ENCODE measurements around the gene GALNT13. TPM values are rescaled to one million over a fixed set of nuclear protein-coding genes. Genes with fewer than 3 reads are reported as not detected.

GALNT13 gene
- total RNA-seq, 2 experiments from 2014 or later: not detected

- Histone ChIP-seq H3K27ac (ENCODE audit: low read depth in 1 of 2, low read length in 2 of 2) (no peak overlapping the region), H3K27me3 (ENCODE audit: control insufficient read depth in 1 of 2, insufficient read depth in 2 of 2, low read length in 2 of 2) (no peaks in the 10 kb centered on the region), H3K4me3 (ENCODE audit: low read length) (no peak overlapping the region), H3K36me3 (ENCODE audit: insufficient read depth, low read length) (no peaks in the 10 kb centered on the region), H3K9me3 (ENCODE audit: control insufficient read depth in 1 of 2, insufficient read depth in 1 of 2, low read length in 2 of 2) (peaks cover 0 to 4% of the 10 kb centered on the region in 2 experiments), H3K4me1 (ENCODE audit: insufficient read depth, low read length) (no peaks in the 10 kb centered on the region)
- DNase-seq: no peak
- intact Hi-C loops (cut with DNase I, micrococcal nuclease): no loop called here
- ChIA-PET POLR2A (no interaction called here), CTCF (no interaction called here)
- no peaks in the 10 kb centered on the region for H3K27me3 Mint-ChIP-seq
- H3K4me1 Mint-ChIP-seq (ENCODE audit: low read depth): no peaks in the 10 kb centered on the region
- H3K27ac Mint-ChIP-seq: no peak overlapping the region
- no peak for ATAC-seq (ENCODE audit: poor library complexity)
- H3K36me3 Mint-ChIP-seq (ENCODE audit: low read depth): no peaks in the 10 kb centered on the region
- no peak overlapping the region for H3K4me3 Mint-ChIP-seq
- no peaks in the 10 kb centered on the region for H3K9me3 Mint-ChIP-seq
- TF ChIP-seq CTCF (IDR thresholded peaks at IDR 0.05): no peak
Observed at GRCh38 chr2:154368153-154368552, 496.4 kb downstream of the GALNT13 start.

- Histone ChIP-seq H3K4me1 (ENCODE audit: insufficient read depth, low read length) (no peaks in the 10 kb centered on the region), H3K9me3 (ENCODE audit: control insufficient read depth in 1 of 2, insufficient read depth in 1 of 2, low read length in 2 of 2) (no peaks in the 10 kb centered on the region), H3K36me3 (ENCODE audit: insufficient read depth, low read length) (no peaks in the 10 kb centered on the region), H3K4me3 (ENCODE audit: low read length) (no peak overlapping the region), H3K27me3 (ENCODE audit: control insufficient read depth in 1 of 2, insufficient read depth in 2 of 2, low read length in 2 of 2) (no peaks in the 10 kb centered on the region), H3K27ac (ENCODE audit: low read depth in 1 of 2, low read length in 2 of 2) (no peak overlapping the region)
- POLR2A ChIA-PET: no interaction called here
- CTCF ChIA-PET: no interaction called here
- TF ChIP-seq CTCF (IDR thresholded peaks at IDR 0.05): no peak
- Mint-ChIP-seq H3K36me3 (ENCODE audit: low read depth) (no peaks in the 10 kb centered on the region), H3K4me1 (ENCODE audit: low read depth) (peaks cover 4% of the 10 kb centered on the region), H3K9me3 (no peaks in the 10 kb centered on the region), H3K4me3 (no peak overlapping the region), H3K27ac (no peak overlapping the region), H3K27me3 (no peaks in the 10 kb centered on the region)
- DNase-seq: no peak
- intact Hi-C loops (cut with DNase I, micrococcal nuclease): no loop called here
- ATAC-seq (ENCODE audit: poor library complexity): no peak
Observed at GRCh38 chr2:154370873-154371272, 499.2 kb downstream of the GALNT13 start.

- Mint-ChIP-seq H3K27me3 (no peaks in the 10 kb centered on the region), H3K4me3 (no peak overlapping the region), H3K27ac (no peak overlapping the region), H3K4me1 (ENCODE audit: low read depth) (peaks cover 4% of the 10 kb centered on the region), H3K9me3 (no peaks in the 10 kb centered on the region), H3K36me3 (ENCODE audit: low read depth) (no peaks in the 10 kb centered on the region)
- ChIA-PET POLR2A (no interaction called here), CTCF (no interaction called here)
- TF ChIP-seq CTCF (IDR thresholded peaks at IDR 0.05): no peak
- DNase-seq (no peak), ATAC-seq (ENCODE audit: poor library complexity) (no peak)
- intact Hi-C loops (cut with DNase I, micrococcal nuclease): no loop called here
- Histone ChIP-seq H3K27me3 (ENCODE audit: control insufficient read depth in 1 of 2, insufficient read depth in 2 of 2, low read length in 2 of 2) (no peaks in the 10 kb centered on the region), H3K36me3 (ENCODE audit: insufficient read depth, low read length) (no peaks in the 10 kb centered on the region), H3K4me1 (ENCODE audit: insufficient read depth, low read length) (no peaks in the 10 kb centered on the region), H3K4me3 (ENCODE audit: low read length) (no peak overlapping the region), H3K9me3 (ENCODE audit: control insufficient read depth in 1 of 2, insufficient read depth in 1 of 2, low read length in 2 of 2) (no peaks in the 10 kb centered on the region), H3K27ac (ENCODE audit: low read depth in 1 of 2, low read length in 2 of 2) (no peak overlapping the region)
Observed at GRCh38 chr2:154374416-154374815, 502.7 kb downstream of the GALNT13 start.
